Measurements from ENCODE around the gene MOB3C. TPM values are rescaled to one million over a fixed set of nuclear protein-coding genes. Genes with fewer than 3 reads are reported as not detected.

The MOB3C gene
- total and polyA plus RNA-seq, 2 of the 4 experiments (the other 2 are of a cell fraction) = 7.3 to 9.0 TPM

GRCh38 chr1:46594063-46594462, 22.5 kb downstream of the MOB3C start:
- dilution Hi-C loops (cut with HindIII; ENCODE audit: low sequenced_read_pairs, unreplicated experiment) (no loop called here), in situ Hi-C loops (cut with MboI; ENCODE audit: low sequenced_read_pairs) (no loop called here), intact Hi-C loops (cut with micrococcal nuclease) (no loop called here)
- H3K14ac ChIP-seq (replicated peaks; ENCODE audit: low read depth, low read length) = no peak overlapping the region
- no peak overlapping the region for H4K5ac ChIP-seq (ENCODE audit: low read depth, low read length)
- no peak overlapping the region for H3K18ac ChIP-seq (ENCODE audit: low read depth, low read length)
- no peak overlapping the region for H2BK20ac ChIP-seq (ENCODE audit: low read depth, low read length)
- peaks cover 41% of the 10 kb centered on the region for H3K36me3 ChIP-seq (ENCODE audit: control insufficient read depth, insufficient read depth, low read length)
- no peak overlapping the region for H2BK15ac ChIP-seq (ENCODE audit: low read depth, low read length)
- no peak overlapping the region for H4K8ac ChIP-seq (ENCODE audit: low read depth in 2 of 2, low read length in 2 of 2)
- no peak overlapping the region for H3K23ac ChIP-seq (ENCODE audit: low read depth, low read length)
- peaks cover 14% of the 10 kb centered on the region; the same call in 1 of the 2 replicates for H3K9me1 ChIP-seq (ENCODE audit: insufficient read depth, low read length)
- no peak overlapping the region for H2AK5ac ChIP-seq (ENCODE audit: low read depth, low read length)
- no peak overlapping the region for H3K9ac ChIP-seq (ENCODE audit: low read depth, low read length)
- H3K56ac ChIP-seq (ENCODE audit: extremely low read depth, insufficient read depth, low read length) = no peak overlapping the region
- TF ChIP-seq FOS (IDR thresholded peaks at IDR 0.05; ENCODE audit: low read depth, low read length) (no peak), CTCF (conservative IDR thresholded peaks at IDR 0.05; ENCODE audit: low read depth, low read length) (no peak), SMC3 (IDR thresholded peaks at IDR 0.05; ENCODE audit: low read depth, low read length) (no peak), RFX5 (IDR thresholded peaks at IDR 0.05; ENCODE audit: low read depth, low read length) (no peak), RAD21 (IDR thresholded peaks at IDR 0.05; ENCODE audit: low read length) (no peak), ELK1 (IDR thresholded peaks at IDR 0.05; ENCODE audit: borderline replicate concordance, low read depth, low read length) (no peak), MXI1 (IDR thresholded peaks at IDR 0.05; ENCODE audit: borderline replicate concordance, low read depth, low read length) (no peak), POLR2A (IDR thresholded peaks at IDR 0.05; ENCODE audit: low read depth, low read length) (no peak), MAFK (IDR thresholded peaks at IDR 0.05; ENCODE audit: low read depth, low read length) (no peak), NFE2L2 (IDR thresholded peaks at IDR 0.05; ENCODE audit: low read depth, low read length) (no peak), CEBPB (IDR thresholded peaks at IDR 0.05; ENCODE audit: low read depth, low read length) (no peak), MAZ (IDR thresholded peaks at IDR 0.05; ENCODE audit: borderline replicate concordance, low read depth, low read length) (no peak), RCOR1 (IDR thresholded peaks at IDR 0.05; ENCODE audit: insufficient replicate concordance, low read length) (no peak), BHLHE40 (IDR thresholded peaks at IDR 0.05; ENCODE audit: low read depth, low read length) (no peak), CHD1 (IDR thresholded peaks at IDR 0.05; ENCODE audit: low read depth, low read length) (no peak)
- TF ChIP-seq, protein P1, sequence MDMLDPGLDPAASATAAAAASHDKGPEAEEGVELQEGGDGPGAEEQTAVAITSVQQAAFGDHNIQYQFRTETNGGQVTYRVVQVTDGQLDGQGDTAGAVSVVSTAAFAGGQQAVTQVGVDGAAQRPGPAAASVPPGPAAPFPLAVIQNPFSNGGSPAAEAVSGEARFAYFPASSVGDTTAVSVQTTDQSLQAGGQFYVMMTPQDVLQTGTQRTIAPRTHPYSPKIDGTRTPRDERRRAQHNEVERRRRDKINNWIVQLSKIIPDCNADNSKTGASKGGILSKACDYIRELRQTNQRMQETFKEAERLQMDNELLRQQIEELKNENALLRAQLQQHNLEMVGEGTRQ (IDR thresholded peaks at IDR 0.05; ENCODE audit: low read depth, low read length) = no peak
- ATAC-seq (ENCODE audit: low read depth) (no peak), DNase-seq (no peak)
- no peak overlapping the region for H3K4ac ChIP-seq (ENCODE audit: low read depth, low read length)
- no peak overlapping the region for H3K4me3 ChIP-seq (ENCODE audit: insufficient read depth, low read depth, low read length)
- no peaks in the 10 kb centered on the region for H3K9me3 ChIP-seq (ENCODE audit: control insufficient read depth, insufficient read depth, low read length)
- H3K4me1 ChIP-seq (ENCODE audit: control insufficient read depth, insufficient read depth, low read length) = no peaks in the 10 kb centered on the region; the same call in 1 of the 2 replicates
- H3K79me1 ChIP-seq (ENCODE audit: low read depth in 1 of 2, low read length in 2 of 2) = peaks cover 16 to 36% of the 10 kb centered on the region in 2 experiments
- no peak overlapping the region for H2BK5ac ChIP-seq (ENCODE audit: low read depth, low read length, poor library complexity, severe bottlenecking)
- no peak overlapping the region for H4K91ac ChIP-seq (ENCODE audit: insufficient read depth, low read depth, low read length)
- no peak overlapping the region for H2AFZ ChIP-seq (replicated peaks; ENCODE audit: low read length, poor library complexity)
- H3K4me2 ChIP-seq (ENCODE audit: low read depth, low read length) = no peak overlapping the region
- WGBS, 2 experiments (ENCODE audit: extremely low coverage in 2 of 2, insufficient read length in 1 of 2) = 100% methylated on average over 3 of the region's 5 CpGs; no CpG with 5 or more reads in 1 of the 2 experiments
- H4K20me1 ChIP-seq (ENCODE audit: insufficient read depth, low read length) = peaks cover 8% of the 10 kb centered on the region; the same call in 1 of the 2 replicates
- no peaks in the 10 kb centered on the region for H3K27me3 ChIP-seq (ENCODE audit: control insufficient read depth, insufficient read depth, low read length)
- H2BK120ac ChIP-seq (ENCODE audit: low read depth, low read length) = no peak overlapping the region
- H2AK9ac ChIP-seq (replicated peaks; ENCODE audit: low read depth, low read length, poor library complexity) = no peak overlapping the region
- H3K27ac ChIP-seq (ENCODE audit: insufficient read depth, low read length) = no peak overlapping the region
- POLR2A ChIA-PET (ENCODE audit: unreplicated experiment) = no interaction called here
- CTCF ChIA-PET = no interaction called here
- no TSS peak for BruUV-seq (replicated peaks)

All from IMR-90 (cell line).